Islet precursor cell (in vitro differentiated cells): ENCODE results near the gene TCEA2.
"Not testable (repeated sequence)": the region's sequence is repeated elsewhere in the genome, so short reads cannot be mapped to it uniquely, and the experiment has no call there.

Experiments
- DNase-seq: peaks from one replicate; pipeline ENCODE4 v3.0.0-alpha.2; 2018

The TCEA2 gene

GRCh38 chr20:64111841-64112641 is 49.0 kb downstream of the TCEA2 start:
- peak; percentile 45 for DNase-seq

- DNase-seq: peak; percentile 49
Observed at GRCh38 chr20:64112691-64113443, 49.9 kb downstream of the TCEA2 start.

GRCh38 chr20:64113444-64113775 is 50.4 kb downstream of the TCEA2 start:
- DNase-seq: no peak

- peak; percentile 47 for DNase-seq
Observed at GRCh38 chr20:64113796-64114355, 50.9 kb downstream of the TCEA2 start.

GRCh38 chr20:64114356-64114971 is 51.5 kb downstream of the TCEA2 start:
- peak; percentile 44 for DNase-seq

GRCh38 chr20:64115171-64115911 is 52.3 kb downstream of the TCEA2 start:
- peak; percentile 41 for DNase-seq

GRCh38 chr20:64116016-64116415 is 53.0 kb downstream of the TCEA2 start:
- peak; percentile 47 for DNase-seq

- peak; percentile 52 for DNase-seq
Observed at GRCh38 chr20:64116541-64117431, 53.8 kb downstream of the TCEA2 start.

GRCh38 chr20:64117432-64117777 is 54.4 kb downstream of the TCEA2 start:
- DNase-seq: not testable (repeated sequence)

- DNase-seq: no peak
Observed at GRCh38 chr20:64119301-64119680, 56.3 kb downstream of the TCEA2 start.

GRCh38 chr20:64119681-64120341 is 56.8 kb downstream of the TCEA2 start:
- DNase-seq: no peak

- no peak for DNase-seq
Observed at GRCh38 chr20:64121586-64121985, 58.6 kb downstream of the TCEA2 start.
